Measurements from ENCODE around the gene CD84.

- TF ChIP-seq CTCF (IDR thresholded peaks at IDR 0.05) (no peak), POLR2A (IDR thresholded peaks at IDR 0.05) (no peak)
Observed at GRCh38 chr1:160622501-160623226, 43.4 kb upstream of the CD84 start.
